Gastroesophageal sphincter (tissue), 4 donors: ENCODE data around the gene ZFP14. TPM values are rescaled to one million over a fixed set of nuclear protein-coding genes. Genes with fewer than 3 reads are reported as not detected.
A peak's percentile ranks its signal among the peaks of the same experiment; 100 is the strongest.

Source experiments
- ATAC-seq: fragments of 150-250 bp; one replicate; pipeline ENCODE4 v1.9.1; 2016; ENCODE audit warnings: mild to moderate bottlenecking, moderate library complexity
- H3K27ac ChIP-seq, 4 donors: fragments of 200-600 bp; sonication (generic) in 3 of 4; 1 replicate in 3 of 4; 2 replicates in 1 of 4; pipeline ENCODE4 v1.5.1; 2016 to 2019
- H3K27me3 ChIP-seq: fragments of 200-600 bp; sonication (generic); one replicate; pipeline ENCODE4 v1.5.1; 2019
- H3K36me3 ChIP-seq, 2 donors: fragments of 200-600 bp; sonication (generic); one replicate each; pipeline ENCODE4 v1.5.1; 2019; ENCODE audit warnings: control low read depth in 1 of 2
- H3K4me1 ChIP-seq, 3 donors: fragments of 200-600 bp; sonication (generic); 1 replicate in 2 of 3; 2 replicates in 1 of 3; pipeline ENCODE4 v1.5.1; 2016 to 2019; ENCODE audit warnings: control low read depth in 2 of 3
- H3K4me3 ChIP-seq, 2 donors: fragments of 200-600 bp; sonication (generic); one replicate each; pipeline ENCODE4 v1.5.1; 2019; ENCODE audit warnings: mild to moderate bottlenecking in 1 of 2, moderate library complexity in 1 of 2
- H3K9me3 ChIP-seq, 3 donors: fragments of 200-600 bp; sonication (generic); one replicate each; pipeline ENCODE4 v1.5.1; 2017 to 2019; ENCODE audit warnings: control low read depth in 2 of 3
- EP300 ChIP-seq: sonication (generic); formaldehyde crosslinking; IDR thresholded peaks from one replicate; pipeline ENCODE4 v1.6.1; 2017; ENCODE audit warnings: antibody characterized with exemption, mild to moderate bottlenecking
- POLR2A ChIP-seq, 2 donors: fragments of 450-650 bp; IDR thresholded peaks; one replicate each; pipeline ENCODE4 v1.6.1; 2017; ENCODE audit warnings: antibody characterized with exemption in 2 of 2, mild to moderate bottlenecking in 2 of 2, moderate library complexity in 1 of 2
- POLR2AphosphoS5 ChIP-seq: sonication (generic); formaldehyde crosslinking; IDR thresholded peaks from one replicate; pipeline ENCODE4 v1.6.1; 2017; ENCODE audit warnings: antibody characterized with exemption
- WGBS, 2 donors: methylation state at CpG; one replicate each; pipeline ENCODE4 v1.1.5; 2018; ENCODE audit warnings: low coverage in 1 of 2; 5-methylcytosine and 5-hydroxymethylcytosine counted together
- total RNA-seq, 4 donors: library from RNA; depleted of rRNA; stranded (reverse); fragments of >200 nt; gene quantifications; one replicate each; pipeline ENCODE4 v1.1.0, GENCODE V29; 2016
- TF ChIP-seq, protein P1 (sequence below), 4 experiments: fragments of 200-600 bp in 2 of 4; fragments of 450-650 bp in 2 of 4; sonication (generic) in 1 of 4; IDR thresholded peaks; one replicate each; pipeline ENCODE4 v1.5.1; 2017 to 2019; ENCODE audit warnings: antibody characterized with exemption in 4 of 4, mild to moderate bottlenecking in 2 of 4, moderate library complexity in 2 of 4

Gene ZFP14
- total RNA-seq, 4 donors from 2014 or later: 3.6 to 10.6 (median 4.1) TPM

DNA sequence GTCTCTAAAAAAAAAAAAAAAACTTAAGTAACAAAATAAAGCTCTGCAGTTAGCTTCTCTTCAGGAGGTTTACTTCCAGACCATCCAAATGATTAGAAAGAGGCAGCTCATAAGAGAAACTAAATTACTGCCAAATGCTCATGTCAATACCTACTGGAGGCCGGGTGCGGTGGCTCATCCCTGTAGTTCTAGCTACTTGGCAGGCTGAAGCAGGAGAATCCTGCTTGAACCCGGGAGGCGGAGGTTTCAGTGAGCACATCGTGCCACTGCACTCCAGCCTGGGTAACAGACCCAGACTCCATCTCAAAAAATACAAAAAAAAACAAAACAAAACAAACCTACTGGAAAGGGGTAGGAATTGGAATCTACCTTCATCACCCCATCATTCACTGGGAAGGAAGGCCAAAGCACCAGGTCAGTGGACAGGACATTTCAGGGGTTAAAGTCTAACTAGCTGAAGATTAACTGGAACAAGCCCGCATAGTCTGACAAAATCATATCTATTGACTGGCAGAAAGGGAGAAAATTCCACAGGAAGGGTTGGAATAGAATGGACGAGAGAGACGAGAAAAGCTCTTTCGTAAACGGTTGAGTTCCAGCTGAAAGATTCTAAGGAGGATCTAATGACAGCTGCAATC, 1.3 kb downstream of the ZFP14 start:
- ATAC-seq: no peak
- WGBS, 2 donors: 39% methylated on average over 6 to 7 of the region's 10 CpGs
- peak overlapping the region in 3 of 4 donors; percentile 88 to 92 (median 90) for H3K27ac ChIP-seq
- TF ChIP-seq POLR2A (IDR thresholded peaks at IDR 0.05): no peak
- H3K4me3 ChIP-seq: peak overlapping the region in 1 of 2 donors; percentile 80
- no peaks in the 10 kb centered on the region for H3K27me3 ChIP-seq
- no peaks in the 10 kb centered on the region for H3K9me3 ChIP-seq
- peaks cover 4 to 23% (median 8%) of the 10 kb centered on the region in 3 donors for H3K4me1 ChIP-seq
- H3K36me3 ChIP-seq: no peaks in the 10 kb centered on the region

DNA sequence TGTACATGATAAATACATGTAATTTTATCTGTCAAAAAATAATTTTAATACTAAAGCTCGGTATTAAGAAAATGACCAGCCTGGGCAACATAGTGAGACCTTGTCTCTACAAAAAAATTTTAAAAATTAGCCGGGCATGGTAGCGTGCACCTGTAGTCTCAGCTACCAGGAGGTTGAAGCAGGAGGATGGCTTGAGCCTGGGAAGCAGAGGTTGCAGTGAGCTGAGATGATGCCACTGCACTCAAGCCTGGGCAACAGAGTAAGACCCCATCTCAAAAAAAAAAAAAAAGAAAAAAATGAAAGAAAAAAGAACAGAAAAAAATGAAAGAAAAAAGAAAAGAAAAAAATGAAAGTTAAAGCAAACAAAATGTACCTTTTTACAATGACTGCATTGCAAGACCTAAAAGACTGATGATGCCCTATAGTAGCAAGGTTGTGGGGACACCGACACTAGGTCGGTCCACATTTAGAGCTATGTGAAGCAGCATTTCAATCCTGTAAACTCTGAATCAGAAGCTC, 5.3 kb downstream of the ZFP14 start:
- peaks cover 4 to 18% (median 8%) of the 10 kb centered on the region in 3 donors for H3K4me1 ChIP-seq
- peaks cover 0 to 6% of the 10 kb centered on the region in 2 donors for H3K36me3 ChIP-seq
- no peak overlapping the region for H3K27ac ChIP-seq
- TF ChIP-seq POLR2A (IDR thresholded peaks at IDR 0.05) (no peak), POLR2AphosphoS5 (no peak), EP300 (no peak)
- TF ChIP-seq, protein P1, sequence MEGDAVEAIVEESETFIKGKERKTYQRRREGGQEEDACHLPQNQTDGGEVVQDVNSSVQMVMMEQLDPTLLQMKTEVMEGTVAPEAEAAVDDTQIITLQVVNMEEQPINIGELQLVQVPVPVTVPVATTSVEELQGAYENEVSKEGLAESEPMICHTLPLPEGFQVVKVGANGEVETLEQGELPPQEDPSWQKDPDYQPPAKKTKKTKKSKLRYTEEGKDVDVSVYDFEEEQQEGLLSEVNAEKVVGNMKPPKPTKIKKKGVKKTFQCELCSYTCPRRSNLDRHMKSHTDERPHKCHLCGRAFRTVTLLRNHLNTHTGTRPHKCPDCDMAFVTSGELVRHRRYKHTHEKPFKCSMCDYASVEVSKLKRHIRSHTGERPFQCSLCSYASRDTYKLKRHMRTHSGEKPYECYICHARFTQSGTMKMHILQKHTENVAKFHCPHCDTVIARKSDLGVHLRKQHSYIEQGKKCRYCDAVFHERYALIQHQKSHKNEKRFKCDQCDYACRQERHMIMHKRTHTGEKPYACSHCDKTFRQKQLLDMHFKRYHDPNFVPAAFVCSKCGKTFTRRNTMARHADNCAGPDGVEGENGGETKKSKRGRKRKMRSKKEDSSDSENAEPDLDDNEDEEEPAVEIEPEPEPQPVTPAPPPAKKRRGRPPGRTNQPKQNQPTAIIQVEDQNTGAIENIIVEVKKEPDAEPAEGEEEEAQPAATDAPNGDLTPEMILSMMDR (IDR thresholded peaks at IDR 0.05): no peak
- H3K9me3 ChIP-seq: peaks cover 0 to 4% (median 0%) of the 10 kb centered on the region in 3 donors
- H3K27me3 ChIP-seq: no peaks in the 10 kb centered on the region
- no peak for ATAC-seq
- no peak overlapping the region for H3K4me3 ChIP-seq
- WGBS, 2 donors: 95% methylated on average over 4 to 5 of the region's 5 CpGs

DNA sequence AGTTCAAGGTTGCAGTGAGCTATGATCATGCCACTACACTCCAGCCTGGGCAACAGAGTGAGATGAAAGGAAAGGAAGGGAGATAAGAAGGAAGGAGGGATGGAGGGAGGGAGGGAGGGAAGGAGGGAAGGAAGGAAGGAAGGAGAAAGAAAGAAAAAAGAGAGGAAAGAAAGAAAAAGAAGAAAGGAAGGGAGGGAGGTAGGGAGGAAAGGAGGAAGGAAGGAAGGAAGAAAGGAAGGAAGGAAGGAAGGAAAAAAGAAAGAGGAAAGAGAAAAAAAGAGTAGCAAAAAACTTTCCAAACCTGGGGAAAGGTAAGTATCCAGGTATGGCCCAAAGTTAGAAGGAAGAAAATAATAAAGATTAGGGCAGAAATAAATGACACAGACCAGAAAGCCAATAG, 7.1 kb downstream of the ZFP14 start:
- Histone ChIP-seq H3K27ac (no peak overlapping the region), H3K9me3 (peaks cover 0 to 4% (median 0%) of the 10 kb centered on the region in 3 donors), H3K36me3 (peaks cover 0 to 20% of the 10 kb centered on the region in 2 donors), H3K4me3 (no peak overlapping the region), H3K27me3 (no peaks in the 10 kb centered on the region), H3K4me1 (peaks cover 0 to 2% (median 0%) of the 10 kb centered on the region in 3 donors)
- ATAC-seq: no peak
- no peak for TF ChIP-seq POLR2AphosphoS5
- TF ChIP-seq POLR2A (IDR thresholded peaks at IDR 0.05): no peak
- TF ChIP-seq EP300: no peak
- TF ChIP-seq, protein P1 (IDR thresholded peaks at IDR 0.05): no peak

DNA sequence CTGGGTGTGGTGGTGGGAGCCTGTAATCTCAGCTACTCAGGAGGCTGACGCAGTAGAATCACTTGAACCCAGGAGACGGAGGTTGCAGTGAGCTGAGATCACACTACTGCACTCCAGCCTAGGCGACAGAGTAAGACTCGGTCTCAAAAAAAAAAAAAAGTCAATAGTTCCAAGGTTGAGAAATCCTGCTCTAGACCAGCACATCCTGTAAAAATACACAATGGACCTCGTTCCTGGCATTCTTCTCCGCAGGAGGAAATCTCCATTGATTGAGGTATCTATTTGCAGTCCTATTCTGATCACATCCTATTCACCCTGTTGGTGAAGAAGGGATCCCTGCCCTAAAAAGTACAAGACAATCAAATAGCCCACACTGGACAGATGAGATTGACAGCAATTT, 15.2 kb downstream of the ZFP14 start:
- Histone ChIP-seq H3K36me3 (peaks cover 0 to 89% of the 10 kb centered on the region in 2 donors), H3K4me1 (no peaks in the 10 kb centered on the region), H3K27ac (no peak overlapping the region), H3K27me3 (no peaks in the 10 kb centered on the region), H3K9me3 (no peaks in the 10 kb centered on the region), H3K4me3 (no peak overlapping the region)
- TF ChIP-seq POLR2AphosphoS5 (no peak), EP300 (no peak), POLR2A (IDR thresholded peaks at IDR 0.05) (no peak)
- TF ChIP-seq, protein P1 (IDR thresholded peaks at IDR 0.05): no peak
- 74 to 77% methylated on average over 4 to 5 of the region's 6 CpGs for WGBS, 2 donors
- no peak for ATAC-seq

DNA sequence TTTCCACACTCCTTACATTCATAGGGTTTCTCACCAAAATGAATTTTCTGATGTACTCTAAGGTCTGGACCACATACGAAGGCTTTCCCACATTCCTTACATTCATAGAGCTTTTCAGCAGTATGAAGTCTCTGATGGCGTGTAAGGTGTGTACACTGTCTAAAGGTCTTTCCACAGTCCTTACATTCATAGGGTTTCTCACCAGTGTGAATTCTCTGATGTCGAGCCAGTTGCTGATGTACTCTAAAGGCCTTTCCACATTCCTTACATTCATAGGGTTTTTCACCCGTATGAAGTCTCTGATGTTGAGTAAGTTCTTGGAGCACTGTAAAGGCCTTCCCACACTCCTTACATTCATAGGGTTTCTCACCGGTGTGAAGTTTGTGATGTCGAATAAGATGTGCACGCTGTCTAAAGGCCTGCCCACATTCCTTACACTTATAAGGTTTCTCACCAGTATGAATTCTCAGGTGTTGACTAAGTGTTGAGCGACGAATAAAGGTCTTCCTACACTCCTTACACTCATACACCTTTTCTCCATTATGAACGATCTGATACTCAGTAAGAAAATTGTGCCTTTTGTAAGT, 38.1 kb downstream of the ZFP14 start:
- H3K4me3 ChIP-seq: no peak overlapping the region
- H3K9me3 ChIP-seq: peaks cover 0 to 73% (median 3%) of the 10 kb centered on the region in 3 donors
- H3K27ac ChIP-seq: no peak overlapping the region
- WGBS, 2 donors: 93 to 95% methylated on average over 8 to 10 of the region's 10 CpGs
- H3K27me3 ChIP-seq: no peaks in the 10 kb centered on the region
- ATAC-seq: no peak
- TF ChIP-seq POLR2A (IDR thresholded peaks at IDR 0.05) (no peak), POLR2AphosphoS5 (no peak), EP300 (no peak)
- TF ChIP-seq, protein P1 (IDR thresholded peaks at IDR 0.05): no peak
- no peaks in the 10 kb centered on the region for H3K4me1 ChIP-seq
- peaks cover 4 to 87% of the 10 kb centered on the region in 2 donors for H3K36me3 ChIP-seq
